Erythroblast (primary cell): ENCODE measurements around the gene ANKRD6.

Source experiments
- DNase-seq, 2 experiments: peaks; one replicate each; lab custom pipeline; 2025; lab: John Stamatoyannopoulos, UW
- GATA1 ChIP-seq: IDR thresholded peaks from 2 replicates; pipeline ENCODE4 v1.6.1; 2011; ENCODE audit warnings: low read depth, mild to moderate bottlenecking, control low read depth, low read length, moderate library complexity
- POLR2A ChIP-seq: IDR thresholded peaks from 2 replicates; pipeline ENCODE4 v1.6.1; 2011; ENCODE audit warnings: mild to moderate bottlenecking, low read length

Gene ANKRD6

DNA sequence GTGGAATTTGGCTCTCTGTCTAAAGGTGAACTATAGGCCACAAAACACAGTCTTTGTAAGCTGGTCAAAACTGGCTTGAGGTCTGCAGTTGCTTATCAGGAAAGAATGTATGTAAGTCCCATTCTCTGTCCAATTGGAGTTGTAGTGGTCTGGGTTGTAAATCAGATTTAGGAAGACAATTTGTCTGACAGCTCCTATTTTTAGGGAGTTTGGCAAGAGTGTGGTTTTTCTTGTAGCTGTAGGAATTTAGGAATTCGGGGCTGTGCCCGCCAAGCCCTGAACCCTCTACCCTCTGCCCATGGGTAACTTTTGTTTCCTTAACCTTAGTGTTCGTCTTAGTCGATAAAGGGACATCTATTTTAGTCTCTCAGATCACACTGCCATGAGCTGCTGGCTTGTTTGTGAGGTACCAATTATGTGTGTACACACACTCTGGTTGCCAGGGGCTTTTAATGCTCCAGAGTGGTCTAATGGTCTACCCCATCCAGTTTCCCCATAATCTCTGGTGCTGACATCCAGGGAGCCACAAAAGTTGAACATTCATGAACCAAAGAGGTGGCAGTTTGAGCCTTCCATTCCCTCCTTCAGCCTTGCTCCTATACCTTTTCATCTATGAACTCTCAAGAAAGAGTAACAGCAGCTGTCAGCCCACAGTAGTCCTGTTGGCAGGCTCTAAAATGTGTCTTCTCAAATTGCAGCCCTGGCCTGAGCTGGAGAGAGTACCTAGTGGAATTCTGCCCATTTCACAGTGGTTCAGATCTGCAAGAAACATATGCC lies 93.0 kb downstream of the ANKRD6 start:
- no peak for TF ChIP-seq GATA1
- TF ChIP-seq POLR2A: no peak
- no peak for DNase-seq

DNA sequence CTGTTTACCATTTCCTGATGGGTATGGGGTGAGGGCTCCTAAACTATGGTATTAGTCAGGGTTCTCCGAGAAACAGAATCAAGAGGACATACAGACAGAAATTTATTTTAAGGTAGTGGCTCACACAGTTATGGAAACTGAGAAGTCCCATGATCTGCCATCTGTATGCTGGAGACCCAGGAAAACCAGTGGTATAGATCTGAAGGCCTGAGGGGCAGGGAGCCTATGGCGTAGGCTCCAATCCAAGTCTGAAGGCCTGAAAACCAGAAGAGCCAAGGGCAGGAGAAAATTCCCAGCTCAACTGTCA lies 93.6 kb downstream of the ANKRD6 start:
- no peak for DNase-seq
- TF ChIP-seq POLR2A (no peak), GATA1 (no peak)

DNA sequence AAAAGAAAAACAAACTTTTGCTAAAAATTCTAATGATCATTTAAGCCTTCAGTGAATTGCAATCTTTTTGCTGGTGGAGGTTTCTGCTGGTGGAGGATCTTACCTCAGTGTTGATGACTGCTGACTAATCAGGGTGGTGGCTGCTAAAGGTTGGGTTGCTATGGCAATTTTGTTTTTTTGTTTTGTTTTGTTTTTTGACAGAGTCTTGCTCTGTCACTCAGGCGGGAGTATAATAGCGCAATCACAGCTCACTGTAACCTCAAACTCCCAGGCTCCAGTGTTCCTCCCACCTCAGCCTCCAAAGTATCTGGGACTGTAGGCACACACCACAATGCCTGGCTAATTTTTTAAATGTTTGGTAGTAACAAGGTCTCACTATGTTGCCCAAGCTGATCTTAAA lies 94.7 kb downstream of the ANKRD6 start:
- no peak for TF ChIP-seq POLR2A
- no peak for TF ChIP-seq GATA1
- peak in 1 of 2 experiments; percentile 9 for DNase-seq

DNA sequence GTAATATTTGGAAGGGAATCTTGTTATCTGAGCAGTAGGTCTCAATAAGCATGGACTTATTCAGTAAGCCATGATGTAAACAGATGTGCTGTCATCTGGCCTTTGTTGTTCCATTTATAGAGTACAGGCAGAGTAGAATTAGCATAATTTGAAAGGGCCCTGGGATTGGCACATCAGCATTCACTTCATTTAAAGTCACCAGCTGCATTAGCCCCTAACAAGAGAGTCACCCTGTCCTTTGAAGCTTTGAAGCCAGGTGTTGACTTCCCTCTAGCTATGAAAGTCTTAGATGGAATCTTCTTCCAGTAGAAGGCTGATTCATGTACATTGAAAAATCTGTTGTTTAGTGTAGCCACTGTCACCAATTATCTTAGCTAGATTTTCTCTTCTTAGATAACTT lies 95.9 kb downstream of the ANKRD6 start:
- no peak for TF ChIP-seq GATA1
- TF ChIP-seq POLR2A: no peak

DNA sequence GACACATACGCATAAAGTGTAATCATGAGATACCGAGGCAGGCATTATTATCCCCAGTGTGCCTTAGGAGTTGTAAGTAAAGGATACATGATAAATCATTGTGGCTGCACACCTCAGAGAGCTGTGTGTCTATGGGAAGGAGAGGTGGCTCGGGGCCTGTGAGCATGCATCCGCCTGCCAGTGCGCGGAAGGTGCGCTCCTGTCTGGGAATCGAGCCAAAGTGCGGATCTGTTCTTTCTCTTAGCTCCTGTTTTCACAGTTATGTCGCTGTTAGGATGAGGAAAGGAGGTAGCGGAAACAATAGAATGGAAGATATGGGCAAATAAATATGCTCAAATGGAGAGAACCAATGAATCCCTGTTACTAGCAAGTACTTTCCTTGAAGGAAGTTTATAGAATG lies 98.0 kb downstream of the ANKRD6 start:
- TF ChIP-seq GATA1 (no peak), POLR2A (no peak)
- no peak for DNase-seq

More for the DNA sequence above, 95.9 kb downstream of the ANKRD6 start:
- no peak for DNase-seq

DNA sequence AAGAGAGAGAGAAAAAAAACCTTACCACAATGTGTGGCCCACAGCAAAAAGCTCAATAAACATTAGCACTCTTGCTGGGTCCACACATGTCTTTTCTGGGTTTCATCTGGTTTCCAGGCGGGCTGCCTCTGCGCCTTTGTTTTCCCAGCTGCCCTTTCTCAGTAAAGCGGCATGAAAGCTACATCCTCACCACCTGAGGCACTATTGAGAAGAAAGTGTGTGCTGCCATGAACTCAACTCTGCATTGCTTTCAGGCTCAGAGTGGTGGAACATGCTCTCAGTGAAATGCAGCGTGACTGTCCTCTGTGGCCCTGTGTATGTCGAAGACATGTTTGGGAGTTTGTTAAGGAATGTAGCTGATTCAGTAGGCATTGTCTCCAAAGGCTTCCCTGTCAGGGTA lies 103.3 kb downstream of the ANKRD6 start:
- DNase-seq: no peak
- TF ChIP-seq GATA1: no peak
- TF ChIP-seq POLR2A: no peak

DNA sequence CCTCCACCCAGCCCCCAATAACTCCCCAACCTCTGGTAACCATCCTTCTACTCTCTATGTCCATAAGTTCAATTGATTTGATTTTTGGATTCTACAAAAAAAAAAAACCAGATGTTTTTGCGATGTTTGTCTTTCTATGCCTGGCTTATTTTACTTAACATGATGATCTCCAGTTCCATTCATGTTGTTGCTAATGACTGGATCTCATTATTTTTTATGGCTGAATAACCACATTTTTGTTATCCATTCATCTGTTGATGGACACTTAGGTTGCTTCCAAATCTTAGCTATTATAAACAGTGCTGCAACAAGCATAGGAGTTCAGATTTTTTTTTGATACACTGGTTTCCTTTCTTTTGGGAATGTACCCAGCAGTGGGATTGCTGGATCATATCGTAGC lies 106.8 kb downstream of the ANKRD6 start:
- TF ChIP-seq POLR2A (no peak), GATA1 (no peak)
- DNase-seq: no peak

DNA sequence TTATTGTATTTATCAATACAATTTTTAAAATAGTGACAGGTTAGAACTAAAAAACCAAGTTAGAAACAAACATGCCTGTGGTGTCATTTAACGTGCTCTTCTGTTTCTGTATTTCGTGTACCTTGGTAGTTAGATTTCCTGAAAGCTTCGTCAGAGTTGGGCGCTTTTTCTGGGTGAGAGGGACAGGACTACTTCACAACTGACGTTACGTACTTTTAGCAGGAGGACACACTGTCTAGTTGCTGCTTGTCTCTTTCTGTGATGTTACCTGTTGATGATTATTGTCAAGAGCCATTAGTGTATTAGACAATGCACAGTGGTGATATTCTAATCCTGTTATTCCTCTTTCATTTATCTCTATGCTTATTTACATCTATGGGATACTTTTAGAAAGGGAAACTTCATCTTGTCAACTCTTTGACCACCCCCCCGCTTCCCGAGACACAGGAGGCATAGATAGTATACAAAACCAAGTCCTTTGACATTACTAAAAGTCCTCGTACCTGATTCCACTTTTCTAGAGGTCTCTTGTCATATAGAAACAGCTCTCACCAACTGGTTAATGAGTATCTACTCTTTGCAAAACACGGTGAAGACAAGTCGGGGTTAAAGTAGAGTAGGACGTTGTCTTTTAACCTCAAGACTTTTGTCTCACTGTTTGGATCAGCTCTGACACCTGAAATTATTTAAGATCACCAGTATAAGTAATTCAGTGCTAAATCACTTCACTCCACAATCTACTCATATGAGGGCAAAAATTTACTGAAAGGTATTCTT lies 109.3 kb downstream of the ANKRD6 start:
- no peak for TF ChIP-seq POLR2A
- TF ChIP-seq GATA1: no peak
- DNase-seq: no peak

DNA sequence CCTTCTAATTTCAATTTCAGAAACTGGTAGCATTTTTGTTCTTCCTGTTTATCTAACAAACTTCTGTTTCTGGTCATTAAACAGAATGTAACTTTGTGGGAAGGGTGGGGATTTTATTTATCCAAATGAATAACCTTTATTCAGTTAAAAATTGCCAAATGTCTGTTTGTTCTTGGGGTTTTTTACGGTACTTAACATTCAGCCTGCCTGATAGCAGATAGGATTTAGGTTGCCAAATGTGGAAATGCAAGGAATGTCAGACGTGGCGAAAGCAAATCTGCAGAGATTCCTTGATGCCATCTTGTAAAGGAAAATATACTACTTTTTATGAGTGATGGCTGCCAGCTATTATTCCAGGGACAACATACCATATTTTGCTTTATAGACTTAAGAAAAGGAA lies 109.9 kb downstream of the ANKRD6 start:
- TF ChIP-seq POLR2A: no peak
- DNase-seq: no peak

DNA sequence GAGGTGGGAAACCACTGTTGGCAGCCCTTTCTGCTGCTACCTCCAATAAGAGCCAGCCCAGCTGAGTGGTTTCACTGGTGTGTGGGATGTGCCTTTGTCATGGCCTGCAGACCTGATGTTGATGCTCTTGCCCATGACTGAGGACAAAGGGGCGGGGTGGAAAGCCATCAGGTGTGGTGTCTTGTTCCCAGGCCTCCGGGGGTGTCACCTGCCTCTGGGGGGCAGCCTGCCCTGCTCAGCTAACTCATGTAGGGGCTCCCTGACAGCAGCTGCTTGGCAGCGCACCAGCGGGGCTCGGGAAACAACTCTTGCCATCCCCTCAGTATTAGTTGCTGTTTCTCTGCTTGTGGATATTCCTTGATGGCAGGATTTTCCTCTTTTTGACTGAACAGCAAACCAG lies 114.3 kb downstream of the ANKRD6 start:
- no peak for DNase-seq
- TF ChIP-seq POLR2A: no peak
- TF ChIP-seq GATA1: no peak

DNA sequence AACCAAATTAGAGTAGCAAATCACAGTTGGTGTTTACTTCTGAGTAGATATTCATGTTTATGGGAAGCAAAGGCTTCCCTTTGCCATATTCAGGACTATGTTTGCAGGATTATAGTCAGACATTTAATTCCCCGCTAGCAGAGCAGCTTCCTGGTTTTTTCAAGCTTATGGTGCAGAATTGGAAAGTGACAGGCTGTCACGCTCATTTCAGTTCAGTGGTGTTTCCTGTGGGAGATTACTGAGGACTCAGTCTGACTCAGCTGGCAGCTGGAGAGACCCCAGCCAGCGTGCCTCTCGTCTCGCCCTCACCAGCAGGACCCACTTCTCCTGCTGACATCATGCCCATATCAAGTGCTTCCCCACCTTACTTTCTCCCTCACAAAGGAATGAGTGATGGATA lies 120.5 kb downstream of the ANKRD6 start:
- DNase-seq: no peak
- TF ChIP-seq GATA1 (no peak), POLR2A (no peak)

DNA sequence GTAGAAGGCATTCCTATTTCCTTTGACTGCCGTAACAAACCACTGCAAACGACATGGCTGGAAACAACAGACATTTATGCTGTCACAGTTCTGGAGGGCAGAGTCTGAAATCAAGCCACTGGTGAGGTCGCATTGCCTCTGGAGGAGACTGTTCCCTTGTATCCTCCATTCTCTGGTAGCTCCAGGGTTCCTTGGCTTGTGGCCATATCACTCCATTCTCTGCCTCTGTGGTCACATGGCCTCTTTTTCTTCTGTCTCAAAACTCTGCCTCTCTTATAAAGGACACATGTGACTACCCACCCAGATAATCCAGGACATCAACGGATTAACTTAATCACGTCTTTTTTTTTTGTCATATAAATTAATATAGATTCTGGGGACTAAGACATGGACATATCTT lies 121.2 kb downstream of the ANKRD6 start:
- DNase-seq: no peak
- TF ChIP-seq POLR2A: no peak
- TF ChIP-seq GATA1: no peak

DNA sequence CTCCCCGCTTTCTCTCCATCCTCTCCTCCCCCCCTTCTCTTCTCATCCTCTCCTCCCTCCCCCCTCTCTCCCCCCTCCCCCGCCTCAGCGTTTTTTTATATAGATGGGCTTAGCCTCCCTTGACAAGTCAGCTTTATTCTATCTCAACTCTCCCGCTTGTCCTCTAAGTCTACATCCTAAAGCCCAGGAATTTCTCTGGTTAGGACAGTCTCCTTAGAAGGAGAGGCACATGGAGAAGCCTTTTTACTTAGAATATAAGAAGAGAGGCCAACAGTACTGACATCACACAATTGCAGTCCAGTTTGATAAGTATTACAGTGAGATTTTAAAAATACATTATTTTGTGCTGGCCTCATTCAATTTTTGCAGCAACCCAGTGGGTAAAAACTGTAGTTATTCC lies 122.1 kb downstream of the ANKRD6 start:
- TF ChIP-seq GATA1: no peak
- no peak for TF ChIP-seq POLR2A
- DNase-seq: no peak

DNA sequence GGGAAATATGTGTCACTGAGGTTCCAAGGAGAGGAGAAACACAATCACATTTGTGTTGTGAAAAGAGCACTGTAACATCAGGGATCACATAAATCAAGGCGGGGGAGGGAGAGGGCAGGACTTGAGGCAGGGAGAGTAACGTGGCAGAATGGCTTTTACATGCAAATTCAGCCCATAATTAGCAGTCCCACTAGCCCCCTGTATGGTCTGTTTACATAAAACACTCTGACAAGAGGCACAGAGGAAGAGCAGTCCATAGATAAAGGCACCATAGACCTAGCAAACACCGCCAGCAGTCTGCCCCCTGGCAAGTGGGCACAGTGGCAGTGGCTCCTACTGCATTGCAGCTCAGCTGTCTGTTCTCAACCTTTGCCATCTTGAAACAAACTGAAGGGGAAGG lies 122.9 kb downstream of the ANKRD6 start:
- no peak for DNase-seq
- TF ChIP-seq POLR2A (no peak), GATA1 (no peak)

DNA sequence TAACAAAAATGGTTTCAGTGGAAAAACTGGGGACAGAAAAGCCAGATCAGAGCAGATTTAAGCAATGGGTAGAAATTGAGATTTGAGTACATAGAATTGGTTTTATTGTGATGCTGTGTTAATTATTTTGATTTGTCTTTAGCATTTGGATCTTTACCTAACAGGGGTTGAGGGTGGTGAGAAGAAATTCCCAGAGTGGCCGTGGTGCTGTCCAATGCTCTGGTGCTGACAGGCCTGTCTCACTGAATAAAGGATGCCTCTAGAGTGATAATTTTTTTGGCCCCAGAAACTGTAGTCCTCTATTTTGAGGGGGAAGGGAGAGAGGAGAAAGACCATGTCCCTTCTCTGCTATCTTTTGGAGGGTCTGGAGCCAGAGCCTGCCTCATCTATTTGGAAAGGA lies 126.5 kb downstream of the ANKRD6 start:
- TF ChIP-seq POLR2A (no peak), GATA1 (no peak)
- no peak for DNase-seq
